NCI-H82 (cell line): Measurements from ENCODE around the gene BCAS3.

Experiments
- DNase-seq: peaks from one replicate; lab custom pipeline; 2025; lab: John Stamatoyannopoulos, UW

BCAS3 gene

DNA sequence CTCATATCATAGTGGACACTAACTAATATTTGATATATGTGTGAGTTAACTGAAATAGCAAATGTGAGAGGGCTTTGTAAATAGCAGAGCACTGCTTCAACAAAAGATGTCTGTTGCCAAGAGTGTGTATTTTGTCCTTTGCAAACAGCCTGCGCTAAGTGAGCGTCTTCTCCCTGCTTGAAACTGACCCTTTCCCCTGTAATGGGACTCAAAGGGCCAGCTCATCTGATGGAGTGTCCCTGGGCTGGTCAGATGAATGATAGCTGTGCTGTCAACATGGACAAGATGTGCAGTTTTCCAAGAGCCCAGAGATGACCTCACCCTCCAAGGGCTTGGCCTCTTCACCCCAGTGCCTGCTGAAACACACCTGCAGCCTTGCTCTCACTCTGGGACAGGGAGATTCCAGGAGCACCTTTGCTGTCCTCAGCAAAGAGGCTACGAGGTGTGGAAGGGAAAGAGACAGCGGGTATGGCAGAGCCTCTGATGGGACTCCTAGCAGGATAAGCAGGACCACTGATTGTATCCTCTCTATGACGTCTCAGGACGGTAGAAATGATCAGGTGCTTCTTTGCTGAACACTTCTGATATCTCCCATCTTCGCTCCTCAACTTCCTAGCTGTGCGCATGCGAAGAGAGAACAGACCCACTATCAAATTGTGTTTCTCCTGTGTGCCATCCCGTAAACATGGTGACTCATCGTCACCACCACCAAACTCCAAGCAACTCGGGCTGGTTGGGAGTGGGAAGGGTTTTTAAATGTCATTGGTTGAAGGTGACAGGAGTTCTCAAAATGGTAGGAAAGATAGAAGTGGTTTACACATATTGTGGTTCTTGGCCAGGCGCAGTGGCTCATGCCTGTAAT is 686.2 kb downstream of the BCAS3 start:
- no peak for DNase-seq

DNA sequence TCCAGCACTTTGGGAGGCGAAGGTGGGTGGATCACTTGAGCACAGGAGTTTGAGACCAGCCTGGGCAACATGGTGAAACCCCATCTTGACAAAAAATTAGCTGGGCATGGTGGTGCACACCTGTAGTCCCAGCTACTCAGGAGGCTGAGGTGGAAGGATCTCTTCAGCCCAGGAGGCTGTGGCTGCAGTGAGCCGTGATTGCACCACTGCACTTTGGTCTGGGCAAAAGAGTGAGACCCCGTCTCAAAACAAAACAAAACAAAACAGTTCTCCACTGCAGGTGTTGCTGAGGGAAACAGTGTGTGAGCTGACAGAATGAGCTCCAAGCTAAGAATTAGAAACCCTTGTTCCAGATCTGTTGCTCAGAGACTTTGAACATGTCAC is 686.8 kb downstream of the BCAS3 start:
- DNase-seq = no peak

DNA sequence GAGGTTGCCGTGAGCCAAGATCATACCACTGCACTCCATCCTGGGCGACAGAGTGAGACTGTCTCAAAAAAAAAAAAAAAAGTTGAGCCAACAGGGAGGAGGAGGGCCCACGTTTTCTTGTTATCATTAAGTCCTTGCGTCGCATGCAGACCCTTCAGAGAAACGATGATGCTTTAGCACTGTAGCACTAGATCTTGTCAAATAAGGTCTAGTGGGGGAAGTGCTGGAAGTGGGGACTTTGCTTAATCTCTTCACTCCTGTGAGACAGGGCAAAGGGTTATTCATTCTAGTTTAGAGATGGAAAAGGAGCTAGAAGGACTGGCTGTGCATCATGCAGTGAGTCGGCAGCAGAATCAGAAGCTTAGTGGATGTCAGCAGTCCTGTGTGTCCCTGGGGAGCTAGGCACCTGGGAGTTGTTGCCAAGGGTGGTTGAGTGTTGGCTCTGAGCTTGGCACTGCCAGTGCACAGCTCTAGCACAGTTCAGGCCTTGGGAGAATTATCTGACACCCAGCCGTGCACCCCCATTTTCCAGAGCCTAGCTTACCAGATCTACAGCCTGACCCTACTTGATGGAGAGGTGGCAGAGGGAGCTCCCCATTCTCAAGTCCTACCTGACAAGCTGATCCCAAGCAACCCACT is 688.5 kb downstream of the BCAS3 start:
- DNase-seq = peak; percentile 34

DNA sequence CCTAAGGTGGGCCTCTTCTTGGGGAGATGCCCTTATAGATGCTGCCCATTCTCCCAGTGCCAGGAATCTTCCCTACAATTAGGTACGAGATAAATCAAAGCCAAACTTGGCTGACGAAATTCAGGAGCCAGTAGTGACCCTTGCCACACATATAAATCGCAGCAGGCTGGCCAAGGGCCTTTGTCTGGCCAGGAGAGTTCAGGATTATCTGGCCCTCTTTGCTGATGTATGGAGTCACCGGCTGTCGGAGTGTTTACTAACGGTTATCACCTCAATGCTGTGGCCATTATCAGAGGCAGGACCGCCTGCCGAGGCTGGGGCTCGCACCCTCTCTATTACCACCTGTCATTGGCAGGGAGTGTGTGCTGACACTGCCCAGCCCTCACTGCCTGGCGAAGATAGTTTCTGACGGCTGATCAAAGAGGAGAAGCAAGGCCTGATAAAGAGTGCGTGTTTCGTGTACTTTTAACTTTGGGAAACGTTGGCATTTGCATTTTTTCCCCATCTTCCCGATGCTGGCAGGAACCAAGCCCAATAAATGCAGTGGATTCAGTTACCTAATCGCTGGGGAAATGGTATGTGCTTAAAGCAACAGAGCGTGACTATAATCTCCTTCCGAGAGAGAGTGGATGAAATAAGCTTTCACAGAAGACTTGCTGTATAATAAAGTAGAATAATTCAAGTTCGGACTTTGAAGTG is 689.2 kb downstream of the BCAS3 start:
- peak; percentile 77 for DNase-seq

DNA sequence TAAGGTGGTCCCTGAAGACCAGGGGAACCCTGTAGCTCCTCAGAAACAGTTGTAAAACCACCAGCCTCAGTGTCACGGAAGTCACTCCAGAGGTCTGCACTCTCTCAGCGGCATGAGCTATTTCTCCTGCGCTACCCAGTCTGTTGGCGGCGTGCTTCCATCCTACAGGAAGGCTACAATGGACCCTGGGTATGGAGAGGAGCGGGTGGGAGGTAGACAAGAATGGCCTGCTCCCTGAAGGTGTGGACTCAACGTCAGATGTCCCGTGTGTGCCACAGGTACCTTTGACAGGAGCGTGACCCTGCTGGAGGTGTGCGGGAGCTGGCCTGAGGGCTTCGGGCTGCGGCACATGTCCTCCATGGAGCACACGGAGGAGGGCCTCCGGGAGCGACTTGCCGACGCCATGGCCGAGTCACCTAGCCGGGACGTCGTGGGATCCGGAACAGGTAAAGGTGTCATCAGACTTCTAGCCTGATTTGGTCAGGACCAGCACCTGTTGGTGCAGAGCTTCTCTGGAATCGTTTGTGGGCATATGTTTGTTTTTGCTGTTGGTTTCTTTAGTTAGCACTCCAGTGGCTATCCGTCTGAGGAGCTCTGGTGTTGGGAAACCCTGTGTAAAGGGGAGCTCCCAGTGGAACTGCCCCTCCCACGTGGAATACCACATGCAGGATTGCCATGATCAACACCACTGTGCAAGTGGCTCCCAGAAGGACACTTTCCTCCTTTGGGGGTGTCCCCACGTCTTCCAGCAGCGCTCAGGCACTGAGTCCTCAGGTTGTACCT is 690.6 kb downstream of the BCAS3 start:
- no peak for DNase-seq

DNA sequence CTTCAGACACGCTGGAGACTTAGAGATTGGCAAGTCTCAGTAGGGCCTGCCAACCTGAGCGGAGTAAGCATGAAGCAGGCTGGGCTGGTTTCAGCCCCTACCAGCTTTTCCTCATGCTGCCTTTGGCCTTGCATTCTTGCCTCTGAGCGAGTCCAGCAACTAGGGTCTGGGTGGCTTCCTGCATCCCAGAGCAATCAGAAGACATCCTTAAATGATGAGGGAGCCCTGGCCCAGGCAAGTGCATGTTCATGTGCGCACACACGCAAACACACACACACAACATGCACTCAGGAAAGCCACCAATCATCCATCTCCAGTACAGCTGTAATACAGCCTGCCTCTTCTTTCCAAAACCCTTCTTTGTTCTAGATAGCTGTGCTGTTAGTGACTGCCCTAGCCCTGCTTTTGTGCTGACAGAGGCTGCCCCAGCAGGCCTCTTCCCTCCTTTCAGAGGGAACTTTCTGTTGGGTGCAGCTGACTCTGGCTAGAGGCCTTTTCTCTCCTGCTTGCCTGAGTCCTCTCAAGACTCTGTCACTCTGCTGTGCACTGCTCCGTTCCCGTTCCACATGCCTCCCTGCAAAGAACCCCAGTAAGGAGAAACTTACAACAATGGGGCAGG is 691.3 kb downstream of the BCAS3 start:
- no peak for DNase-seq

DNA sequence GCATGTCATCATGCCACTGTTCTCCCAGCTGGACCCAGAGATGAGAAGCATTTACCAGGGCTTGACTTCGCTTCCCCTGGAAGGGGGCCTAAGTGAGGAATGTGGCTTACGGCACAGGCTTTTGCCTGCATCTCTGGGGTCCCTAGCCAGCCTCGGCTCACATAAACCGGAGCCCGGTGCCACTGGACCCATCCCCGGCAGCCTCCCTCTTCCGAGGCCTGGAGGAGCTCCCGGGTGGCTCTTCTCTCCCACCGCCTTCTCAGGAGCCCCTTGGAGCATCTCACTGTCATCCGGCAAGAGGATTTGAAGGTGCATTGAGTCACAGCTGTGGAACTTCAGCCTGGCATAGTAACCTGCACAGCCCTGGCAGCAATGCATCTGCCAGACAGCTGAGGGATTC is 692.1 kb downstream of the BCAS3 start:
- DNase-seq = no peak

DNA sequence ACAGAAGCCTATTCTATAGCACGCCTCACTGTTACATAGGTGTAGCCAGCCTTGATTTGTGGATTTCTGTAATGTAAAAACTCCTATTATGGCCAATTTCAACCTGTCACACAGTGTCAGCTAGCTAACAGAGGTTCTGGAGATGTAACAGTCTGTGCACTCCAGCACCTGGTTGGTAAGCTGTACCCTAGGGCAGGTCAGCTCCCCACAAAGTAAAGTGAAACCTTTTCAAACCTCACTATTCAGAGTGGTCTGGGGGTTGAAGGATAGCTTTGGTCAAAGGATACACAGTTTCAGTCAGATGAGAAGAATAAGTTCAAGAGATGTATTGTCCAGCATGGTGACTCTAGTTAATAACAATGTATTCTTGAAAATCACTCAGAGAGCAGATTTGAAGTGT is 693.5 kb downstream of the BCAS3 start:
- no peak for DNase-seq

DNA sequence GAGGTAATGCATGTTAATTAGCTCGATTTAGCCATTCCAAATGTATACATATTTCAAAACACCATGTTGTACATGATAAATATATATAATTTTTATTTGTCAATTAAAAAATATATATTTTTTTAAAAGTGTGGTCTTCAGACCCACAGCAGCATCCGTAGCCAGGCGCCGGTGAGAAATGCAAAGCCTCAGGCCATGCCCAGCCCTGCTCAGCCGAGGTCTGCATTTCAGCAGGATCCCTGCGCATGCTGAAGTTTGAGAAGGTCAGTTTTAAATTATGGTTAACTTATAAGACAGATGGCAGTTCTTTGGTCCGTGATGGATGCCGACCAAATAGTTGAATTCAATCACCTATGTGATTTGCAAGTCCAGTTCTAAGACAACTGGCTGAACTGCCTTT is 694.0 kb downstream of the BCAS3 start:
- DNase-seq = no peak

DNA sequence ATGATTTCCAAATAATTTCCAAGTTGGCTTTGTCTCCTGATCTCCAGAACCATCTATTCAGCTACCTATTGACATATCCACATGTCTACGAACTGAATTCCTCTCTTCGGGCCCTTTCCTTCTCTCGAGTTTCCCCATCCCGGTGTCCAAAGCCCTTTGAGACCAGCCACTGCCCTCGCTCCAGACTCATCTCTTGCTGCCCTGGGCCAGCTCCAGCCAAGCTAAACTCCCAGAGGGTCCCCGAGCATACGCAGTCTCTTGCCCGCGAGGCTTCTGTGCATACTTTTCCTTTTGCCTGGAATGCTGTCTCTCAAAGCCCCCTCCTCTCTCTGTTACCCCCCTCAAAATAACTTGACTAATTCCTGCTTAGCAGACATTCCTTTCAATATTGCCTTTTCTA is 694.8 kb downstream of the BCAS3 start:
- DNase-seq = no peak

DNA sequence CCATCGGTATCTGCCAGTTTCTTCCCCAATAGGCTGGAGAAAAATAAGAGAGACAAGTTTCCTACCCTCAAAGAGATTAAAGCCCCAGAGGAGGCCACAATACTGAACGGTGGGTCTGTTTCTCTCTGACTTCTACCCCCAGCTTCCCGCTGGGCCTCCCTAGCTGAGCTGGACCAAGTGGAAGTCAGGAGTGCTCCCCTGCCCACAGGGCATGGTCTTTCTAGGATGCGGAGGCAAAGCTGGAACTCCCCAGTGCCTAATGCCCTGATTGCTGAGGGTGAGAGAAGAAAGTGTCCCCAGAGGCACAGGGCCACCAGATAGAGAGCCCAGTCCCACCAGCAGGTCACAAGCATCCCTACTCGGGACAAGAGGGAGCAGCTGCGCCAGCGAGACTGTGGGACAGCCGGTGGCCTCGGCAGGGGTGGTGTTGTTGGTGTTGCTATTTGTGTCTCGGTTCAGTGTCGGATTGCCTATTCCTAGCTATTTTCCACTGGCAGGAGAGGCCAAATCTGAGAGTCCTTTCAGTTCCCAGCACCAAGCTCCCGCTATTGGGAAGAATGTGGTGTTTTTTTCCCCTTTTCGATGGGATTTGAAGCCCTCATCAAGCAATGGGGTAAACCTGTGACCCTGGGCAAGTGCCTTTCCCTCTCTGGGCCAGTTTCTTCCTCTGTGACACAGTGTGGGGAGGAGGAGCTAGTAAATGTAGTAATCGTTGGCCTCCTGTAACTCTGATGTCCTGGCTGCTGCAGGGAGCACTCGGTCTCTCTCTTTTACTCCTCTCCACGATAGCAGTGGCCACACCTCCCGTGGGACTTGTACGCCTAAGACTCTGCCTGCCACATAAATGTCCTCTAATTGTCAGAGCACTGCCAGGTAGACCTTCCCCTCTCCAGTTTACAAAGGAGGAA is 699.5 kb downstream of the BCAS3 start:
- no peak for DNase-seq

DNA sequence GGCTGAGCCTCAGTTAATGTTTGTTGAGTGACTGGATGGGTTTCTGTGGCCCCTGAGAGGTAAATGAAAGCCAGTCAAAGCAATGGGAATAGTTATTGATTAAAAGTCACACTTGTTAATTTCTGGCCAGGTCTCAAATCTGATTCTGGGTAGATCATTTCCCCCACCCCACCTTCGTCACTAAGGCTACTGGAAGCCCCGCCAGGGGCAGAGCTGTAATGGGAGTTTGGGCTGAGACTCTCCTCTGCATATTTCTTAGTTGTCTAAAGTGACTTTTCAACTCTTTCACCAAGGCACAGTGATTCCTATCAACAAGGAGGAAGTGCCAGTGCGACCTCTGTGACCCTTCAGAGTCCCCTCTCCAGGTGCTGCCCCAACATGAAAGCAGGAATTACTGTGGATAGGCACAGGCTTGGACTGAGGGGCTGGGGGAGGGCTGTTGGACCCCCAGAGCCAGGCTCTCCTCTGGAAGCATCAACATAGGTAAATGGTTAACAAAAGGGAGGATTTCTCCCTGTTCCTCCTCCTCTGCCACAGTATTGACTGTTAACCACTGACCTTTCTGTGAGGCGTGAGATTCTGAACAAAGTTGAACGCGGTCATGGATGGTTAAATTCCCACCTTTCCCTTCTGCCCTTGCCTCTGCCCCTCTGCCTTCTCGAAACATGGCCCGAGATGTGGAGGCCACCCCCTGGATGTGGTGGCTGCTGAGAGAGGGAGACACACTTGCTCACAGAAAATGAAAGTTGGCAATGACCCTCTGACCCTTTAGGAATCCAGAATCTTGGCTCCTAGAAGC is 701.2 kb downstream of the BCAS3 start:
- no peak for DNase-seq

DNA sequence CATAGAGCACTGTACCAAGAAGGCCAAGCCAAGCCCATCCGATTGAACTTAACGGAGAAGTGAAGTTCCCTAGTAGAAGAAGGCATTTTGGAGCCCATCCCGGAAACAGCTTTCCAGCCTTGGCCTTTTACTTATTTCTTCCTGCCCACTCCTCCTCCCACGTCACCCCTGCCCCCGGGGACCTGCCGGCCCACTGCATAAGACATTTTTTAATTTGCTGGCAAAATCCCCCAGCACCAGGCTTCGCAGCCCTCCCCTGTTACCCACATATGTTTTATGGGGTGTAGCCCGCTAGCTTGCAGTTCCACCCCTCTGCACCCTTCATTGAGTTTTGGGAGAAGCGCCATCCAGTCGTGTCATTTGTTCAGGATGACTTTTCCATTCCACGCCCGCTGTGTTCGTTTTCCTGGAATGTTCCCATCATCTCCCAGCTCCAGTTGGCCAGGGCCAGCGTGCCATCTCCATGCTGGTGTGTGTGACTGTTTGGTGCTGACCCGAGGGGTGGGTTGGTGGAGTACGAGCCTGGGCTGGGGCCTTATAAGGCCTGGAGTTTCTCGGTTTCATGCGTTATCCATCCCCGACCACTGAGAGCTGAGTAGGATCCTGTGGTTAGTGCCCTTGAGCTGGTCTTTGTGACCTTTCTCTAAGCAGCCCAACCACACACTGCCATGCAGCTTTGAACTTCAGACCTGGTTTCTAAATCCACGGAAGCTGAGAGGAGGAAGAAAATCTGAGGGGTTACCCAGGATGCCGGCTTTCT is 702.0 kb downstream of the BCAS3 start:
- DNase-seq = no peak

DNA sequence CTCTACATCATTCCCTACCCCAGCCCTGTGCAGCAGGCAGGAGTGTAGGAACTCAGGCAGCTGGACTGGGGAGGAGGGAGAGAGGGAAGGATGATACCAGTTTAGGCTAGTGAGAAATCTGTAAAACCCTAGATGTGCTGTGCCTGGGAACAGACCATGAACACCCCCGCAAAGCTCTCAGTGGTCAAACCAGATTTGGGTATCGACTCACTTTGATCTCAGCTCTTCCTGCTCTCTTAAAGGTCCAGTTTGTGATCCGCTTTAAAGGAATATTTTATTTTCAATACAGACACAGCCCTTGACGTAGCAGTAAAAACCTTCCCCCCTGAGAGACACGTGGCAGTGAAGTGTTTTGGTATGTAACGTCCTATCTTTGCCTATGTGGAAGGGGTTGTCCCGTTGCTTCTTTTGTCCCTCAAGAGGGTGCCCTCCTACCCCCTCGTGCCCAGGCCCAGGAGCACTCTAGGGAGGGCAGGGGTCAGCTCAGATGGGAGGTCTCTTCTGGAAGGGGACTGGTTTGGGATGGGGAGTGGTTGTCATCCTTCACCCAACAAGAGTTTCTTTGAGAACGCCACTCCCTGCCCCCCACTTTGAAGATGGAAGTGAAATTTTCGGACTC is 702.7 kb downstream of the BCAS3 start:
- no peak for DNase-seq

DNA sequence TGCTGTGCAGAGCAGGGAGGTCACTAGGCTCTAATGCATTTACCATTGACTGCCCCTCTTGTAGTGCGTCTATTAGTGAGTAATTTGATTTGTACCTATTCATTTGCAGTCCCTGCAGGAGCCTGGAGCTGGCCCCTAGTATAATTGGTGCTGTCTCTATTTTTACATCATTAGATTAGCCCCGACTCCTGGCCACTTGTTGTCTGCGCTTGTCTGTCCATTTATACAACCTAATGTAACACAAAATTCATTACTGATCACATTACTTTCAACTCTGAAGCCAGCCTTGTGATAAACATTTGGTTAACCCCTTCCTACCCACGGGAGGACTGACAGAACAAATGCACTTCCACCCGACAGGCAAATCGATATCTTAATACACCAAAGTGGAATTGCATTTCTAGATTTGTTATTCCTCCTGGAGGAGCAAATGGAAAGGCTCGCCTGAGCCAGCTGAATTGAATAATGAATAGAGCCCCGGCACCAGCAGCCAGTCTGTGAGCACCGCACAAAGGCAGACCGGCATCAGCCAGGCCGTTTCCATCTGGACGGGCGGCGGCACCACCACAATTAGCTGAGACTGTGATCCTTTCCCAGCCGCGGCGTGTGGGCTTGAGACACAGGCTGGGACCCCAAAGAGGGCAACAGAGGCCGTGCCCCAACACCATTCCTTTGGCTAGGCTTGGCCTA is 703.3 kb downstream of the BCAS3 start:
- peak; percentile 58 for DNase-seq

DNA sequence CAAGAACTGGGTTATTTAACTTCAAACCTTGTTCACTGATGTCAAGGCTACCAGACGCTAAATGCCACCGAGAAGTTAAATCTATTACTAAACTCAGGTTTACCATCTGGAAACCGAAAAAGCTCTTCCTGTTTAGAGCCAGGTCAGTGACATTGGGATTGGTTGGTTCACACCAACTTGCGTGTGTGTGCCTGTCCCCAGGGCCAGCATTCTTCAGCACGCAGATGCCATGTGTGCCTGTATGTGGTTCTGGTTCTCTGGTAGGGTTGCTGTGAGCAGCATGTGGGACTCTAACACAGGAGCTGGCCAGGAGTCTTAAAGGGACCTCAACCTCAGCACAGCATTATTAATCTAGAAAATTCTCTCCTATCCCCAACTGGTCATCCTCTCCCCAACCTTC is 703.9 kb downstream of the BCAS3 start:
- DNase-seq = no peak

DNA sequence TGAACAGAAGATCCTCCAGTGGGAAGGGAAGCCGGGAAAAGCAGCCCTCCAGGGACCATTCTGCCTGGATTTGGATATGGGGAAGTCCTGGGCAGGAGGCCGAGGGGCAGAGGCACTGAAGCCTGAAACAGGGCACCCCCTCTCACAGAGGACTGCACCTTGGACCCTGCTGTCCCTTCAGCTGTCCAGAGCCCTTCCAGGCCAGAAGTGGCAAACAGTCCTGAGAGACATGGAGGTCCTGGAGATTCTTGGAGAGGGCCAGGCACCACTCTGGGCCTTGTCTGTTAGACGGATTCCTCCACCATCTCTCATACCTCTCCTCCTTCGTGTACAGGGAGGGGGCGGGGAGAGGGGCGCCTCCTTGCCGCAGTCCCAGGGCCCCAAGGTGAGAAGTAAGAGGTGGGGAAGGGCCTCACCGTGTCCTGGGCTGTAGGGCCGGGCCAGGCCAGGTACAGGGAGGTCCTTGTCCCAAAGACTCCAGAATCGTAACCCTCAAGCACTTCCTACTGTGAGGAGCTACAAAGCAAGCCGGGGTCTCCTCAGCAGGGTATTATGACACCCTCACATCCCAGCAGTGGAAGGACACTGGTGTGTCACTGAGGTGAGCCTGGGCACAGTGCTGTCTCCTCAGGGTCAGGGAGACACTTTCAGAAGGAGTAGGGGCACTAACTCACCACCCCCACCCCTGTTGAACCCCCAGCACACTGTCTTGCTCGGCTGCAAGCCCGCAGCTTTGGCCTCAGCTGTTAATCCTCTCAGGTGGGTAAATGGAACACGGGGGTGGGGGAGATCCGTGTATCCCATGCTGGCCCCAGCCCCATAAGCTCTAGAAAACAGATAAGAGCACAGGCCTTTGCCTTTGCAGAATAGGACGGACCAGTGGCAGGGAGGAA is 705.4 kb downstream of the BCAS3 start:
- peak; percentile 27 for DNase-seq
